ENCODE measurements around the gene C13orf42.

DNA sequence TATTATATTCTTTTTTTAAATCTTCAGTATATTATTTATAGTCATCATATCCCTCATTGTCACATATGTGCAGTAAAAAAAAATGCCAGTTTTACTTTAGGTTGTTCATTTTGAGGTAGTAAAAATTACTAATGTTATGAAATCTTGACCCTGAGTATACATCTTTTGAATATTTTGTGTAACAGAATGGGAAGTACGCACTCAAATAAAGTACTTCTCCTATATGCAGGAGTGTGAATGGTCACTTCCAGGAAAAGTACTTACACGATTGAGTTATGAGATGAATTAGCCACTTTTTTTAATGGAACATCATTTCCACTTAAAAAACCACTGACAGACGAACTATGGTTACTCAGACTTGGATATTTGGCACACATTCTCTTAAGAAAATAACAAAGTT is 58.5 kb downstream of the C13orf42 start:
- TF ChIP-seq EZH2 (IDR thresholded peaks at IDR 0.05) (no peak), POLR2AphosphoS5 (IDR thresholded peaks at IDR 0.05; ENCODE audit: borderline replicate concordance, low read depth, low read length) (no peak)

Measured in SK-N-MC (cell line).